Middle frontal gyrus (tissue), 1 donor: Measurements from ENCODE around the gene UBE2H.

Experiments used
- DNase-seq: peaks from one replicate; pipeline ENCODE4 v3.0.0-alpha.2; 2015; ENCODE audit warnings: low spot score; ENCODE audit errors: extremely low spot score

UBE2H gene

DNA sequence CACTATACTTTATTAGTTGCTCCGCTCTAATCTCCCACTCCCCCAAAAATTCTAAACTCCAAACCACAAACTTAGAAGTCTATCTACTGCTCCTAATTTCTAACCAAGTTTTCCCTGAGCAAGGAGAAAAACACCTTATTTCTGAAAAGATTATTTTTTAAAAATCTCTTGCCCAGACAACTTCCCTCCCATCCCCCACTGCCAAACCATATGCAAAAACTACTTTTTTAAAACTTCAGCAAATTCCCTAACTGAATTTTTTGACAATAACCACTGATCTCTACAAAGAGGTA is 1.9 kb downstream of the UBE2H start:
- no peak for DNase-seq

DNA sequence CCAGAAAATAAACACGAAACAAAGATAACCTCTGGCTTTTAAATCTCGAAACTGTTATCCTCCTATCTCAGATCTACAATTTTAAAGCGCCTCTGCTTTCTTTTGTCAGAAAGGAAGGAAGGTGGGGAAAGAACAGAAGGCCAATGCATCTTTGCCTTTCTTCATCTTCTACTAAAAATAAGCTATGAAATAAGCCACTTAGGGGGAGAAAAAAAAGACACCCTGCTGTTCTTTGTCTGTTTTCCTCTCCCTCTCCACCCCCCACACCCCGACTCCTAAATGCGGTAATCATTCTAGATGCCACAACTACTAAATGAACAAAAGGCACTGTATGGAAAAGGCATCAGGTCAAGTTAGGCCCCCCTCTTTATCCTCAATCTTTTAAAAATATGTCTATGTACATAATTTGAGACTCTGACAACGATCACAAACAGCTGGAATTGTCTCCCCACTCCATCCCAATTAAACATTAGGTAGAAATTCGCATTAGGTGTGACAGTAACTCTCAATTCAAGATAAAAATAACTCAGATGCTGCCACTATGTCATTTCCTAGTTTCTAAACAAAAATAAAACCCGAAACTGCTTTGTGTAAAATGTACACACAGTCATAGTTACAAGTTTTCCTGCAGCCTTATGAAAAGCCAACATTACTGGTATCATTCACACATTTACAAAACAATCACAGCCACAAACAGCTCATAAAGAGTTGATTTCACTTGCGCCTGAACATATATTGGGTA is 2.4 kb downstream of the UBE2H start:
- DNase-seq, result no peak

DNA sequence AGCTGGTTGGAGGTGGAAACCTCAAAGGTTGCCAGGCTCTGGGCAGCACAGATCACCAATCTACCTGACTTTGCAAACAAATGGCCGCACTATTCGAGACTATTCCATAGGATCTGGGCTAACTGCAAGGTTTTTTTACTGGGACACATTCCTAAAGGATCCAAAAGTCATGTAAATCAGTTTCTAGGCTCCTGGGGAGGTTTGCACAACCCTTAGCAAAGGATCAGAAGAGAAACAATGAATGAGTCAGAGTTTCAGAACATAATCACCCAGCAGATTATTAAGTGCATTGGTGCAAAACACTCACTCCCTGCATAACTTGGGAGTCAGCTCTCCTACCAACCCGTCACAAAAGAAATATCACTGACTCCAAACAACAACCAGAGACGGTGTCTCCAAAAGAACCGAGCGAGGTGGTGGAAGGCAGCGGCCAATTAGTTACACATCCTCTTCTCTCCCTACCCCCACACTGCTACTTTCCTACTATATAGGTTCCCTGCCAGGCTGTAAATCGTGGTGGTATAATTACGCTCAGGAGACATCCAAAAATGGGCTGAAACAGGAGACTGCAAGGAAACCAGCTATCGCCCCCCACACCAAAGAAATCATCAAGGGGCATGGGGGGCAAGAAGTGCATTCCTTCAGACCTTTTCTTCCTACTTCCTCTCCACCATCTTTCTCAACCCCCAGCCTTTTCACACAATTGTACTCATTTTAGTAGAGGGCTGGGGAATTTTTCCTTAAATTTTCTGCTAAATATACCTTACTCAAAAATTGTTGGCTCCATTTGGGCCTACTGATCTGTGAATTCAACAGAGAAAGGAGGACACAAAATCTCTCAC is 3.2 kb downstream of the UBE2H start:
- no peak for DNase-seq

DNA sequence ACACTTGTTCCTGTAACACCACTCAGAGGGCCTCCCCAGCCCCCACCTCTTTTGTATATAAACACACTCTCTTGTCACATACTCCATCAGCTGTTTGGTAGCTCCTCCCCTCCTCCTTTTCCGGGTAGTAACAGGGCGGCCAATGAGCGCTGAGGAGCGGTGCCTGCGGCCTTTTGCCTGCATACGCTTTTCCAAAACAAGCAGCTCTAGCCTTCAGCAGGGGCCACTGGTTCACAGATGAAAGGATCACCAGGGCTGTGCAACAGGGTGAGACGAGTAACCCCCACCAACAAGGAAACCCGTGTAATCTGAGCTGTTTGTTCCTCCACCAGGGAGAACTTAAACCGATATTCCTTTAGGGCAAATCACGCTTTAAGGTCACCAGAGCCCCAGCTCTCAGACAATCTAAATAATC is 3.9 kb downstream of the UBE2H start:
- DNase-seq, result peak; percentile 77

DNA sequence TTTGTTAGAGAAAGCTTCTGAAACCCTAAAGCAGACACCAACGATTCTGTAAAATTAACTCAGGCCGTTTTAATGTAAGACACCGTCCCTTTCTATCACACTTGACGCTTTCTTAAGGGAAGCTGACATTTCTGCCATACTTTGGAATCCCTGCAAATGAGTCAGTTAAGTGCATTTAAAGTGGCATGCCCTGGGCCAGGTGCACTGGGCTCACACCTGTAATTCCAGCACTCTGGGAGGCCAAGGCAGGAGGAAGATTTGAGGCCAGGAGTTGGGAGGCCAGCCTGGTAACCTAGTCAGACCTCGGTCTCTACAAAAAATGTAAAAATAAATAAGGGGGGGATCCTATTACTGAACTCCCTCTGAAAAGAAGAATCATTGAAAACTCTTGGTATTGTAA is 4.4 kb downstream of the UBE2H start:
- no peak for DNase-seq

DNA sequence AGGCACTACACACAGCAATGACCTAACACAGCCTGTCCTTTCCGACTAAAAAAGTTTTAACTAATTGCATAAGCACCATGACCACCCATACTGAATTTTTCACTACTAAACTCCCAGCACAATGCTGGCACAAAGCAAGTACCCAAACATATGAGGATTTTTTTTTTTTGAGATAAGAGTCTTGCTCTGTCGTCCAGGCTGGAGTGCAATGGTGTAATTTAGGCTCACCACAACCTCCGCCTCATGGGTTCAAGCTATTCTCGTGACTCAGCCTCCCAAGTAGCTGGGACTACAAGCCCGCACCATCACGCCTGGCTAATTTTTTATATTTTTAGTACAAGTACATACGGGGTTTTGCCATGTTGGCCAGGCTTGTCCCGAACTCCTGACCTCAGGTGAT is 5.1 kb downstream of the UBE2H start:
- no peak for DNase-seq

DNA sequence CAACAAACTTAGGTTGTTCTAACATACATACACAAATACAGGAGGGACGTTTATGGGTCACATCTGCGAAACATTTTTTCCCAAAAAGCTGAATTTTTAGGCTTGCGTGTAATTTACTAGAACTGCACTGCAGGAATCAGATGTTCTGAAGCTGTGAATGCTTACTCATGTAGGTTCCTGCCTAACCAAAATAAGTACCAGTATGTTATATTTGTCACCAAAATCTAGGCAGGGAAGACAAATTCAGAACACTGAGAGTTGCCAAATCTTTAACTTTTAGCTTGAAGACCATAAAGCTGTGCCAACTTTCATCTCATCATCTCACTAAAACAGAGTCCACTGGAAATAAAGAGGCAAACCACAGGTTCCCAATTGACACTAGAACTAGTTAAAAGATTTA is 5.7 kb downstream of the UBE2H start:
- no peak for DNase-seq

DNA sequence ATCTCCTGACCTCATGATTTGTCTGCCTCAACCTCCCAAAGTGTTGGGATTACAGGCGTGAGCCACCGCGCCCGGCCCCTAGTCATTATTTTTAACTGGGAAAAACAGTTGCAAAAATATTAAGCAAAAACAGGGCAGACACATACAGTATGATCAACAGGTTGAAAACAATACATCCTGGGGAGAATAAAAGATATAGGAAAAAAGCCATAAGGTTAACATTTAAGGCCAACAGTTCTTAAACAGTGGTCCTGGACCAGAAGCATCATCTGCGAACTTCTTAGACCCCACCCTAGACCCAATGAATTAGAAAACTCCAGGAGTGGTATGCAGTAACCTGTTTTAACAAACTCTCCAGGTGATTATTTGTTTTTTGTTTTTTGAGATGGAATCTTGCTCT is 6.5 kb downstream of the UBE2H start:
- no peak for DNase-seq

DNA sequence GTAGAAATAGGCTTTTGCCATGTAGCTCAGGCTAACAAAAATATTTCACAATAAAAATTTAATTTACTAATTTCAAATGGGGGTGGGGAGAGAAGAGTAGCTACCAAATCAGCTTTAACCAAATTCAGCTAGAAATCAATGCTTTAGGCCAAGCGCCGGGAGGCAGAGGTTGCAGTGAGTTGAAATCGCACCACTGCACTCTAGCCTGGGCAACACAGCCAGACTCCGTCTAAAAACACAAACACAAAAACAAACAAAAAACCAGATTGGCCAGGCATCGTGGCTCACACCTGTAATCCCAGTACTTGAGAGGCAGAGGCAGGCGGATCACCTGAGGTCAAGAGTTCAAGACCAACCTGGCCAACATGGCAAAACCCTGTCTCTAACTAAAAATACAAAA is 9.4 kb downstream of the UBE2H start:
- DNase-seq, result no peak

DNA sequence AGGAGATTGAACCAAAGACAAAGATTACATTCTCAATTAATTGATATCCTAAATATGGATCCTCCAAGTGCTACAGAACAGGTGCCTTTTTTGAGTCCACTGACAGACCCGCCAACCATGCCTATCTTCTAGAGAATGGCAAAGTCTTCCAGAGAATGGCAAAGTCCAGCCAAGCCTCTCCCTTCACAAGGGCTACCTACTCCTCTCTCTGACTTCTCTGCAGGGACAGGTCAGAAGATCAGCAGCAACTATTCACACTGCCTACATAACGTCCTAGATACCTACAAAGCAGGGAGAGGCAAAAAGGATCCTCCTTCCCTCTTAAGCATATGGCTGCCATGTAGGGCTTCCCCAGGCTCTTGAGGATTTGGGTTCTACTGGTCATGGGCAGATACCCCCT is 12.4 kb downstream of the UBE2H start:
- DNase-seq, result no peak

DNA sequence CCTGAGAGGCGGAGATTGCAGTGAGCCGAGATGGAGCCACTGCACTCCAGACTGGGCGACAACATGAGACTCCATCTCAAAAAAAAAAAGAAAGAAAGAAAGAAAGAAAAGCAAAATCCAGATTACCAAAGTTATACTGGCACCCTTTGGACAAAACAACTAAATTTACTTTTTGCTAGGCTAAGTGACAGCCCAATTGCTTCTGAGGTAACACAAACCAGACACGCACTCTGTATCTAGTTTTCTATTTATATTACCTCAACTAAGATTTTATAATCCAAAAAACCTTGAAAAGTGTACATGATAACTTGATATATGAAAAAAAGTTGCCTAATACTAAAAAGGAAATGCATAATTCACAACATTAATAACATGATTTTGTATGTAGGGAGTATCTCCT is 12.9 kb downstream of the UBE2H start:
- no peak for DNase-seq

DNA sequence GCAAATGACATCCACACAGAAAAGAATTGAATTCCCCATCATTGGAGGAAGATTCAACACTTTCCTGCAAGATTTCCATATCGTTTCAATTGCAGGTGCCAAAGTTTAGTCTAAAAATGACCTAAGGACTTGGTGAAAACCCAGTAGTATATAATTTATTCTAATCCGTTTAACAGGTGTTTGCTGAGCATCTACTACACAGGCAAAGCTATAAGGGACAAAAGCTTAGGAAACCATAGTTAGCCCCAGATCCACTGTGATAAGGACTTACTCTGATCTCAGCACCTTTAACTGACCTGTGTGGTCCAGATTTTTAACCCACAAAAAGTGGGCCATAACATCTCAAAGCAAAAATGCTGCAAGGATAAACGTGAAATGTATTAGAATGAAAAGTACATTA is 19.1 kb downstream of the UBE2H start:
- no peak for DNase-seq

DNA sequence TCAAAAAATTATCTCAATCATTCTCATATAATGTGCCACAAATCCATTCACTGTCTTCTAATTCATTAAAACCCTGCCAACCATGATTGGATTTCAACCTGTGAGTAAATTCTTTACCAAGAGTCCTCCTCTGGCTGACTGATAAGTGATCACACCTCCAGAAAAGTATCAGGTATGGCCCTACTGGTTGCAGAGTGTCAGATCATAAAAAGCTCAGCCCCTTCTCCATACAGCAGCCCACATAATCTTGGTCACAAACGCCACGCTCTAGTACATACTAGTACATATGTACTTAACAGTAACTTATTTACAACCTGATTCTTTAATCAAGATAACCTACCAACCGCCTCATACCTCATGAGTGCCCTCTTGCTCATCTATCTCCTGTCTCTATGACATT is 26.1 kb downstream of the UBE2H start:
- DNase-seq, result no peak

DNA sequence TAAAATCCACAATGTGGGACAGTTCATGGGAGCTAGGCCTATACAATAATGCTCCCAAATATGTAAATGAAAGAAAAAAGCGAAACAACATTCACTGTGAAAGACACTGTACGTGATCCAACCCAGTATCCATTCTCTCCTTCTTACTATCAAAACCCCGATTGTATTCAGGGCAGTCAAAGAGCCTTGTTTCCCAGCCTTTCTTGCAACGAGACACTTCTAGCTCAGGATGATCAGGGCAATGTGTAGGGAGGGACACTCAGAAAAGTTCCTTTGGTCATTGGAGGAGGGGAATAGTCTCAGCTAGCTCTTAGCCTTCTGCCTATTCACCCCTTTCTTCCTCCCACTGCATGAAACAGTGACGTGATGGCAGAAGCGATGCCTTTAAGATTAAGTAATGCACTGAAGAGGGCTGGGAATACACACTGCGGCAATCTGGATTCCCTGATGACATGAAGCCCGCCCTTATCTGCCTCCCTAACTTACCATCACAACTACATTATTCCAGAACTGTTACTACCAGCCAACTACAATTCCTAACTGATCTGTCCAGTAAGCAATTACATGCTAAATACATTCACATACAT is 27.3 kb downstream of the UBE2H start:
- no peak for DNase-seq

DNA sequence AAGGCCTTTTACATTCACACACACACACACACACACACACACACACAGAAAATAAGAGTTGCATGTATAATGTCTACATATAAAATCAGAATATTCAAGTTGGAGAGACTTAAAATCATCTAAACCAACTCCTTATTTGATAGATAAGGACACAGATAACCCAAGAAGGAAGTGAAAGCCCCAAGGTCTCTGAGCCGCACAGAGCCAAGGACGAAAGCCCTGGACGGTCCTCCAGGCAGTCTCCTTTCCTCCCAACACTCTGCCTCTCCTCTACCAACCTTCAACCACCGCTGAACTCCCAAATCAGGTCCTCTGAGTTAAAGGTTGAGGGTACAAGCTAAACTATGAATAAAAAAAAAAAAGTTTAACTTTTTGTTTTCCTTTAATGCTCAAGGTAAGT is 28.2 kb downstream of the UBE2H start:
- no peak for DNase-seq

DNA sequence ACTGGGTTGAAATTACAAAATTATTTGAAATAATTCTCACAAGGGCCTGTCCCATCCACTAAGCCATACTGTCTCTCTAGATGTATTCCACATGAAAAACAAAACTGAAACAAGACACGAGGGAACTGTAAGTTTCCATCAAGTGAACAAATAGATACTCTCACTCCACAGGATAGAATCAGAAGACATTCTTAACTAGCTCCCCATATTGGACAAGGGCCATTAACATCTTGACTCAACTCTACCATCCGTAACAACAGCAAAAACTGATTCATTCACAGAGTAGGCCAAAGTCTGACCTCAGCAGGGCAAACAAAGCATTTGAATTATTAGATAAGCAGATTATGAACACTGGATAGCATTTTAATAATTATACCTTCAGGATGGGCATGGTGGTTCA is 29.1 kb downstream of the UBE2H start:
- no peak for DNase-seq

DNA sequence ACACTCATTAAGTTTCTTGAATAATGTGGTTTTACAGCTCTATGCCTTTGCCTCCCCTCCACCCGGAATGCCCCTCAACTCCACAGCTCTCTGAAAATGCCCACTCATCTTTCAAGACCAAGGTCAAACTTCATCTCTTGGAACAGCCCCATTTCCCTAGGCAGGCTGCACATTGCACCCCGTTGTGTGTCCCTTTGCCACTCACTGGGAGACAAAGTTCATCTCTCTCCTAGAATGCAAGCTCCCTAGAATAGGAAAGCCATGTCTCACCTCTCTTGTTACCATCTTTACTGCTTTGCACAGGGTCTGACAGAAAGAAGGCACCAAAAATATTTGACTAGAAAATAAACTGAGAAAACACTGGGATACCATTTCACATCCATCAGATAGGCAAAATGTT is 33.3 kb downstream of the UBE2H start:
- no peak for DNase-seq

DNA sequence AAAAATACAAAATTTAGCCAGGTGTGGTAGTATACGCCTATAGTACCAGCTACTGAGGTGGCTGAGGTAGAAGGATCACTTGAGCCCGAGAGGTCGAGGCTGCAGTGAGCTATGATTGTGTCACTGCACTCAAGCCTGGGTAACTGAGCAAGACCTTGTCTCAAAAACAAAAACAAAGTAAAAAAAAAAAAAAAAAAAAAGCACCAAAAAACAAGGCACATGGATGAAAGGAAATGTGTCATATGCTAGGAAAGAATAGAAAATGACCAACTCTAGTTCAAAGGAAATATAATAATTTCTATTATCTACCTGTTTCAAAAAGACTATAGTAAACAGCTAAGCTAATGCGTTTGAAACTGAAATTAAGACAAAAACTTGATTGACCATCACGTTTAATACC is 33.8 kb downstream of the UBE2H start:
- no peak for DNase-seq

DNA sequence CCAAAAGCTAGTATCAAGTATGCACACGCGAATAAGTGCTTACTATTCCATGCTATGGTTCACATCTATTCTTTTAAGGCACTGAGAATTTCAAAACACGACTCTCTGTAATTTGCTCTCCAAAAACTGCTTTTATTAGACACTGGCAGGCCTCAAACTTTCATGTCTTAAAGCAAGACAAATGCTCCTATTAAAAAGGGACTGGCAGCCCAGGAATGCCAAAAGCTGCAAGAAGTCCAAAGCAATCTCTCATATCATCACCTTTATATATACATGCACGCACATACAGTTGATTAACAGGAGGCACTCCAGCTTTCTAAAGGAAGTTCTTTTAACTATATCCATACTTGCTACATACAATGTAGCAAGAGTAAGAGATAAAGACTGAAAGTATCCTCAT is 34.8 kb downstream of the UBE2H start:
- DNase-seq, result no peak

DNA sequence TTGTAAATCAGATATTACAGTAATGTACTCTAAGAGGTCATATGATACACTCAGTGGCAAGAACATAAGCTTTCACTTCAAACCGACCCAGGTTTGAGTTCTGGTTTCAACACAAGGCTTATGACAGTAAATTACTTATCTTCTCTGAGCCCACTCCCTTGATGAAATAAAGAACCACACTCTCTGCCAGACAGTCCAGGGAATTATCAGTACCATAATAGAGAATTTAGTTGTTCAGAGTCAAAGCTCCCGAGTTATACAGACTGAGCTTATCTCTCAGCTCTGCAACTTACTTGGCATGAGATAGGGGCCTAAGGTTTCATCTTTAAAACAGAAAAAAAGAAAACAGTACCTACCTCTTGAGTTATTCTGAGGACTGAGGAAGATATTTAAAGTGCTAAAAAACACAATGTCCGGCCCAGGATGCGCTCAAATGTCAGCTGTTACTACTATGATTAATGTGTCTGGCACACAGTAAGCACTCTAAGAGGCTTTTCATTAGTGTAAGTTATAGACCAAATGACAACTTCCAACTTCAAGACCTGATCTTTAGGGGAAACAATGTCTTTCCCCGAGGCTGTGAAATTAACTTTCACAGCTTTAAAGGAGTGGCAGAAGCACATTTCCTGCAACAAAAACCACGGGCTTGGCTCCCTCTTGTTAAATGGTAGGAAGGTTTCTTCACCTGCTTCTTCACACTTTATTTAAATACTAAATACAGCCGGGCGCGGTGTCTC is 38.1 kb downstream of the UBE2H start:
- DNase-seq, result no peak

DNA sequence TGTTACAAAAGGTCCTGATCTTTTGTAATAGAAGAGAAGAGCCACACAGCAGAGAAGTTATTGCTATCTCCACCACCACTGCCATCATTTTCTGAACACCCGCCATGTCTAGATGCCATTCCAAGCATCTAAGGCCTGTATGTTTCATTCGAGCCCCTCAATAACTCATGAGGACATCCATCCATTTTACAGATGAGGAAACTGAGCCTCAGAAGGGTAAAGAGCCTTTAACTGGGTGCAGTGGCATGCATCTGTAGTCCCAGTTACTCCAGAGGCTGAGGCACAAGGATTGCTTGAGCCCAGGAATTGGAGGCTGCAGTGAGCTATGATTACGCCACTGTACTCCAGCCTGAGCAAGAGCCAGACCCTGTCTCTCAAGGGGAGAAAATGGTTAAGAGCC is 39.3 kb downstream of the UBE2H start:
- no peak for DNase-seq

DNA sequence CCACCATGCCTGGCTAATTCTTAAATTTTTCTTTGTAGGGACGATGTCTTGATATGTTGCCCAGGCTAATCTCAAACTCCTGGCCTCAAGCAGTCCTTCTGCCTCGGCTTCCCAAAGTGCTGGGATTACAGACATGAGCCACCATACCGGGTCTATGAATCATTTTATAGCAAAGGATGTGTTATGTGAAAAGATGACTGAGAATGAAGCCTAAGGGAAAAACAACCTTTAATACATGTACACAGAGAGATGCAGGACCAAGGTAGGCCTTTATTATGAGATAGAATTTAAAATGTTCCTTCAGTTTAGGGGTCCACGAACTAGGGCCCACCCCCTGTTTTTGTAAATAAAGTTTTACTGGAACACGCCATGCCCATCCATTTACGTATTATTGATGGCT is 41.0 kb downstream of the UBE2H start:
- no peak for DNase-seq
